Memory B cell (primary cell): Measurements from ENCODE around the gene SOX6.

ENCODE experiments used
- ATAC-seq: fragments of 150-1000 bp; cut with Tn5 transposase; 2 replicates; pipeline ENCODE4 v1.10.0; 2021; ENCODE audit warnings: low read depth, mild to moderate bottlenecking, moderate library complexity
- DNase-seq, 2 donors: peaks; one replicate each; pipeline ENCODE4 v3.0.0; 2022; ENCODE audit warnings: low spot score in 2 of 2
- H3K27ac Mint-ChIP-seq: one replicate; pipeline ENCODE4 v1.8.0; 2022; ENCODE audit warnings: mild to moderate bottlenecking, moderate library complexity, mixed read lengths
- H3K27me3 Mint-ChIP-seq: one replicate; pipeline ENCODE4 v1.8.0; 2022; ENCODE audit warnings: mixed read lengths
- H3K36me3 Mint-ChIP-seq: one replicate; pipeline ENCODE4 v1.8.0; 2022; ENCODE audit warnings: mild to moderate bottlenecking, mixed read lengths
- H3K4me1 Mint-ChIP-seq: one replicate; pipeline ENCODE4 v1.8.0; 2022; ENCODE audit warnings: mixed read lengths
- H3K4me3 Mint-ChIP-seq: one replicate; pipeline ENCODE4 v1.8.0; 2022; ENCODE audit warnings: mild to moderate bottlenecking, moderate library complexity, mixed read lengths
- H3K9me3 Mint-ChIP-seq: one replicate; pipeline ENCODE4 v1.8.0; 2022; ENCODE audit warnings: mixed read lengths

The SOX6 gene

GRCh38 chr11:15920856-15921629 is 435.3 kb downstream of the SOX6 start:
- H3K9me3 Mint-ChIP-seq: no peaks in the 10 kb centered on the region
- ATAC-seq (no peak), DNase-seq (no peak)
- no peaks in the 10 kb centered on the region for H3K27me3 Mint-ChIP-seq
- H3K27ac Mint-ChIP-seq: no peak overlapping the region
- no peaks in the 10 kb centered on the region for H3K36me3 Mint-ChIP-seq
- no peak overlapping the region for H3K4me3 Mint-ChIP-seq
- H3K4me1 Mint-ChIP-seq: no peaks in the 10 kb centered on the region

GRCh38 chr11:15918674-15919073 is 437.7 kb downstream of the SOX6 start:
- Mint-ChIP-seq H3K27me3 (no peaks in the 10 kb centered on the region), H3K4me1 (no peaks in the 10 kb centered on the region), H3K27ac (no peak overlapping the region), H3K9me3 (no peaks in the 10 kb centered on the region), H3K4me3 (no peak overlapping the region), H3K36me3 (no peaks in the 10 kb centered on the region)
- DNase-seq (no peak), ATAC-seq (no peak)

GRCh38 chr11:15918212-15918611 is 438.1 kb downstream of the SOX6 start:
- Mint-ChIP-seq H3K27ac (no peak overlapping the region), H3K36me3 (no peaks in the 10 kb centered on the region), H3K4me3 (no peak overlapping the region), H3K27me3 (no peaks in the 10 kb centered on the region), H3K9me3 (no peaks in the 10 kb centered on the region), H3K4me1 (no peaks in the 10 kb centered on the region)
- DNase-seq (no peak), ATAC-seq (no peak)
